GM12865 (cell line): Measurements from ENCODE around the gene TMC1.

Source experiments
- DNase-seq: peaks from one replicate; pipeline ENCODE4 v3.0.0; 2010; ENCODE audit warnings: low read depth
- H3K4me3 ChIP-seq: 2 replicates; pipeline ENCODE4 v1.5.1; 2011; ENCODE audit warnings: mild to moderate bottlenecking, low read depth, low read length, control low read depth
- TF ChIP-seq, protein P1 (sequence below): IDR thresholded peaks from 2 replicates; pipeline ENCODE4 v1.5.1; 2011; ENCODE audit warnings: low read length, control low read depth, low read depth, inconsistent platforms; ENCODE audit not compliant: insufficient read depth; ENCODE audit errors: missing control alignments

Gene TMC1

DNA sequence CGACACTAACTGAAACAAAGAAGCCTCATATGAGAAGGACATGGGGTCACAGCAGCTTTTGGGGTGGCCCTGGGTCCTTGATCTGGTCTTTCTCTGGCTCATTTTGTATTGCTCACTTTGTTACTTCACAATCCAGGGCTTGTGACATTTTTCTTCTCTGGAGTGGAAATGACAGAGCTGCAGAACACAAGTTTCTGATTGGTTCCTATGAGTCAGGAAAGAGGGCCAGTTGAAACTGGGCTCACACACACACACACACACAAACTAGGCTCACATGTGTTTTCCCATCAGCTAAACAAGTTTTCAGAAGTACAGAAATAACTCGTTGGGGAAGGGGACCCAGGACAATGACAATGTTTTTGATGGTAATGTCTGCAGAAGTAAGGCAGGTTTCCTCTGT is 54.3 kb downstream of the TMC1 start:
- TF ChIP-seq, protein P1, sequence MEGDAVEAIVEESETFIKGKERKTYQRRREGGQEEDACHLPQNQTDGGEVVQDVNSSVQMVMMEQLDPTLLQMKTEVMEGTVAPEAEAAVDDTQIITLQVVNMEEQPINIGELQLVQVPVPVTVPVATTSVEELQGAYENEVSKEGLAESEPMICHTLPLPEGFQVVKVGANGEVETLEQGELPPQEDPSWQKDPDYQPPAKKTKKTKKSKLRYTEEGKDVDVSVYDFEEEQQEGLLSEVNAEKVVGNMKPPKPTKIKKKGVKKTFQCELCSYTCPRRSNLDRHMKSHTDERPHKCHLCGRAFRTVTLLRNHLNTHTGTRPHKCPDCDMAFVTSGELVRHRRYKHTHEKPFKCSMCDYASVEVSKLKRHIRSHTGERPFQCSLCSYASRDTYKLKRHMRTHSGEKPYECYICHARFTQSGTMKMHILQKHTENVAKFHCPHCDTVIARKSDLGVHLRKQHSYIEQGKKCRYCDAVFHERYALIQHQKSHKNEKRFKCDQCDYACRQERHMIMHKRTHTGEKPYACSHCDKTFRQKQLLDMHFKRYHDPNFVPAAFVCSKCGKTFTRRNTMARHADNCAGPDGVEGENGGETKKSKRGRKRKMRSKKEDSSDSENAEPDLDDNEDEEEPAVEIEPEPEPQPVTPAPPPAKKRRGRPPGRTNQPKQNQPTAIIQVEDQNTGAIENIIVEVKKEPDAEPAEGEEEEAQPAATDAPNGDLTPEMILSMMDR: no peak
- DNase-seq: no peak
- H3K4me3 ChIP-seq: no peak overlapping the region

DNA sequence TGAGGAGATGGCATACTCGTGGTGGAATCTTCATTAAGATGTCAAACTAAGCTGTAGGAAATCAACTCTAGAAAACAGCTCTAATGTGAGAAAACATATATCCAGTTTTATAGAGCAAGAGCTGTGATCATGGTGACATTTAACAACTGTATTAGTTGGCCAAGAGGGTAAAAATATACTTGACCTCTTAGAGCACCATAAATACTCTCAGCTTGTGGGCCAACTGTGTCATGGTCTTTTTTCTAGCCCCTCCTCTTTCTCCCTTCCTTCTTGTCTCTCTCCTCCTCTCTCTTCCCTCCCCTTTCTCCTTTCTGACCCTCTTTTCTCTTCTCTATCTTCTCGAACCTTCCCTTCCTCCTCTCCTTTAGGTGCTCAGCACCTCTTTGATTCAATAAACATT is 54.7 kb downstream of the TMC1 start:
- TF ChIP-seq, protein P1: no peak
- no peak overlapping the region for H3K4me3 ChIP-seq
- no peak for DNase-seq

DNA sequence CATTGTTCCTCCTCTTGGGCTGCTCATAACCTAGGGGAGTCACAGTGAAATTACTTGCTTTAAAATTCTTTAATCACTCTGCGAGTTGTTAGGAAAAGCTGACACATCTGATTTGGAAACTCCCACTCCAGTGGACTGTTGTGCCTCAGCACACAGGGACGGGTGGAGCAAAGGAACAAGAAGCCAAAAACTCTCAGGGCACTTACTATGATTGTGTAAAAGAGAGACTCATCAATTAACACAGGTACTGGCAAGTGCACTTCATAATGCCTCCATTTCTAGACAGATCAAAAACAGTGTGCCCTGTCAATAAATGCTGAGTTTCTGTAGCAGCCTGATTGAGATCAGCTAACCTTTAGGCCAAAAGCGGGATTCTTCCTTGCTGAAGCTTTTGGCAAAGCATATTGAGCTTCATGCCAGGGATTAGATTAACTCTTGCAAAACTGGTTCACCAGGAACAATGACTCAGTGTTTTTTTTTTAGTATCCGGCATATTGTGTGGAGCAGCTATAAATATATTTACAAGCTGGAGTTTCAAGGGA is 55.9 kb downstream of the TMC1 start:
- DNase-seq: no peak
- no peak overlapping the region for H3K4me3 ChIP-seq

DNA sequence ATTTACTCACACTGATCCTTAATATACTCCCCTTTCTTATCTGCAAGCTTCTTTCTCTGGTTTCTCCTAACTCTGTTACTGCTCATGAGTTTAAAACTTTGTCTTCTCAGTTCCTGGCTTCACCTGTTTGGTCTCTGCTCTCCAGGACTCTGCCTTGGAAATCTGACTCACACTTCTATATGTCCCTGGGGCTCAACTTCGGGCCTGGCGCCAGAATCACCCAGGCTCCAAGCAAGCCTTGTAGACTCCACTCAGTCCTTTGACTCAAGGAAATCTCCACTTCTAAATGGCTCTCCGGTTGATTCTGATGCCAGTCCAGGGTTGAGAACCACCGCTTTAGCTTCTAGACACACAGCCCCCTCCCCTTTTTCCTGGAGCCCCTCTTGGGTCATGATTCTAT is 57.8 kb downstream of the TMC1 start:
- H3K4me3 ChIP-seq: no peak overlapping the region
- TF ChIP-seq, protein P1: no peak
- DNase-seq: no peak

More for the DNA sequence above, 55.9 kb downstream of the TMC1 start:
- TF ChIP-seq, protein P1: no peak

DNA sequence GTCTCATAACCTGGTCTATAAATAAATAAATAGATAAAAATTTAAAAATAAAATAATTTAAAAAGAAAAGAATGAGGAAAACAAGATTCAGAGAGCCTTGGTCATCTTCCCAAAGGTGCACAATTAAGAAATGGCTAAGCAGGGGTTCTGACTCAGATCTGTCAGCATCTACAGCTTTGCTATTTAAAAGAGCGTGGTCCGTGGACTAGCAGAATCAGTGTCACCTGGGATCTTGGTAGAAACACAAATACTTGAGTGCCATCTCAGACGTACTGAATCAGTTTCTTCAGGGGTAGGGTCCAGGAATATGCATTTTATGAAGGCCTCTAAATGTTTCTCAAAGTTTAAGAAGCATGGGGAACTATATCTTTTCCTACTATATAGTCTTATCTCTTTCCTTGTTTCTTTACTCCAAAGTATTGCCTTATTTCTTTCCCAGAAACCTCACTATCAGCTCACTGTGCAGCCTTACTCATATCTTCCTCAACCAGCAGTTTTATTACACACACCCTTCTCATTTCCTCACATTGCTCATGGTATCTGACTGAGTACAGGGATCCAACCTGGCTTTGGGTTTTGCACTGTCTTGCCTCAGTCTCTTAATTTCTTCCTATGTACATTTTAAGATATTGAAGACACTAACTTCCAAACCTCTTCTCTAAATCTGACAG is 58.6 kb downstream of the TMC1 start:
- no peak for DNase-seq
- no peak overlapping the region for H3K4me3 ChIP-seq
- TF ChIP-seq, protein P1: no peak

DNA sequence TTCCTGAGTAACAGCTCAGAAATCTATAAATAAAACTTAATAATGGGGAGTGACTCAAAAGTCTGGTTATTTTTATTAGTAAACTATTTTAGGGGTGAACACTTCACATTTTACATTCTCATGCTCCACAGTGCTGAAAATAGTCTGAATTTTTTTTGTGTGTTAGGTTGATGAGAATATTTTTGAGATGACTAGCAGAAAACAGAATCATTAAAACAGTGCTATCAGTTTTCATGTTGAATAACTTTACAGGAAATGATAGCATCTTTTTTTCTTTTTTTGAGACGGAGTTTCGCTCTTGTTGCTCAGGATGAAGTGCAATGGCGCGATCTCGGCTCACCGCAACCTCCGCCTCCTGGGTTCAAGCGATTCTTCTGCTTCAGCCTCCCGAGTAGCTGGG is 60.3 kb downstream of the TMC1 start:
- H3K4me3 ChIP-seq: no peak overlapping the region
- TF ChIP-seq, protein P1: no peak
- no peak for DNase-seq

DNA sequence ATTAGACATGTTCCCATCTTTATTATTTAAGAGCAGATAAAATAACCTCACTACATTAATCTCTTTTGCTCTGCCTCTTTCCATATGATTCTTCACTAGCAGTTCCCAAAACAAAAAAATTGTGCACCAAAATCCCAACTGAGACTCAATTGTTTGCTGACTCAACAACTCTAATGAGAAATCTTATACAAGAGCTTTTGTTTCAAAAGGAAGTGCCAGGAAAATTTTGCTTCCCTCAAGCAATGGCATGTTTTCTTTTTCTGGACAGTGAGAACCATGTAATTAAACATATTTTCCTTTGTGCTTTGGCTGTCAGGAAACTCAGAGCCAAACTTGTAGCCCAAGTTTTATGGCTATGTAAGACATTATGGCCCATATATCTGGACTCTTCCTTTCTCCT is 62.0 kb downstream of the TMC1 start:
- DNase-seq: no peak
- TF ChIP-seq, protein P1: no peak
- H3K4me3 ChIP-seq: no peak overlapping the region
